GM12874 (cell line): Measurements from ENCODE around the gene PAK1.

Experiments used
- TF ChIP-seq, protein P1 (sequence below): IDR thresholded peaks from 2 replicates; pipeline ENCODE4 v1.5.1; 2011; ENCODE audit warnings: low read depth, mild to moderate bottlenecking, control low read depth, low read length, moderate library complexity; ENCODE audit not compliant: insufficient read depth

The PAK1 gene

DNA sequence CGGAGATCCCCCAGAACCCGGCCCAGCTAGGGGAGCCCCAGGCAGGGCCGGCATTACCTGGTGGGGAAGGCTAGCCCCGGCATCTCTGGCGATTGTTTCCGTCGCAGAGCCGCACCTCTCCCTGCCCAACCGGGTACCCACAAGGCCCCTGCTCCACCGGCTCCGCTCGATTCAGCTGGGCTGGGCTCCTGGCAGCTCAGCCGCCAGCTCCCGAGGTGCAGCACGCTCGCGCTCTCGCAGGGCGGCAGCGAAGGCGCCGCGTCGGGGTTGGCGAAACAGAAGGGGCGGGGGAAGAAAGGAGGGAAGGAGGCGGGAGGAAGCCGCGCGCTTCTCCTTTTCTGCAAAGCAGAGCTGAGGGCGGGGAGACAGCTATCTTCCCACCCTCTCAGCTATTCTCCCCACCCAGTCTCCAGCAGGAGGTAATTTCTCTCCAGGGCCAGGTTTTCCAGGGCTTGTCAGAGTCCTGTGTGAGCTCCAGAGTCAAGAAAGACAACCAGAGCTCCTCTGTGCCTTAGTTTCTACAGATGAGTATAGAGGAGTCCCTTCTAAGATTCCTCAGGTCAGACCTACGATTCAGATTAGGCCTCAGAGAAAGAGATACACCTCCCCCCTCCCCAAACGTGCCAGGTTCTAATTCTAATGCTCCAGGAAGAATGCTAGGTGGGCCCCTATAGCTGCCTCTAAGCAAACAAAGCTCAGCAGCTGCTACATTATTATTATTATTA is 62.0 kb downstream of the PAK1 start:
- TF ChIP-seq, protein P1, sequence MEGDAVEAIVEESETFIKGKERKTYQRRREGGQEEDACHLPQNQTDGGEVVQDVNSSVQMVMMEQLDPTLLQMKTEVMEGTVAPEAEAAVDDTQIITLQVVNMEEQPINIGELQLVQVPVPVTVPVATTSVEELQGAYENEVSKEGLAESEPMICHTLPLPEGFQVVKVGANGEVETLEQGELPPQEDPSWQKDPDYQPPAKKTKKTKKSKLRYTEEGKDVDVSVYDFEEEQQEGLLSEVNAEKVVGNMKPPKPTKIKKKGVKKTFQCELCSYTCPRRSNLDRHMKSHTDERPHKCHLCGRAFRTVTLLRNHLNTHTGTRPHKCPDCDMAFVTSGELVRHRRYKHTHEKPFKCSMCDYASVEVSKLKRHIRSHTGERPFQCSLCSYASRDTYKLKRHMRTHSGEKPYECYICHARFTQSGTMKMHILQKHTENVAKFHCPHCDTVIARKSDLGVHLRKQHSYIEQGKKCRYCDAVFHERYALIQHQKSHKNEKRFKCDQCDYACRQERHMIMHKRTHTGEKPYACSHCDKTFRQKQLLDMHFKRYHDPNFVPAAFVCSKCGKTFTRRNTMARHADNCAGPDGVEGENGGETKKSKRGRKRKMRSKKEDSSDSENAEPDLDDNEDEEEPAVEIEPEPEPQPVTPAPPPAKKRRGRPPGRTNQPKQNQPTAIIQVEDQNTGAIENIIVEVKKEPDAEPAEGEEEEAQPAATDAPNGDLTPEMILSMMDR: peak; percentile 20; the same call in 1 of the 2 replicates

DNA sequence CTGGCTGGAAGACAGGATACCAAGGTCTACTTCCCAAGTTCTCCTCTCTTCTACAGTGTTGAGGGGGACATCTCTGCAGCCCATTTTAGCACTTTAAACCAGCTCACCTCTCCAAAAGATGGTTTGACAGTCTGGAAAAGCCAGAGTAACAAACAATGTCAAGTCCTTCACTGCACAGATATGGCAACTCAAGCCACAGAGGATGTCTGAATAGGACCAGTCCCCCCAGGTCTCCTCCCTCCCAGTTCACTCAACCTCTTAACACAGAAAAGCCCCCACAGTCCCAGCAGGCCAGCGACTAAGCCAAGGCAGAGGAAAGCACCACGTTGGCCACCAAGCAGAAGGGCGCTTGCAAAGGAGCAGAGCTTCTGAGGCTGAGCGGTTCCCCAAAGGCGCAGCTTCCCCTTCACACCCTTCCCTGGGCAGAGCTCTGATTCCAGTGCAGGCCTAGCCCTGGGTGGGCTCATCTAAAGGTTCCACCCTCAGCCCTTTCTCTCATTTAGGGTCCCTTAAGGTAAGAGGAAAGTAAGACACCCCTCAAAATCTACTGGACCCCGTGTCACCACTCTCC is 62.7 kb downstream of the PAK1 start:
- TF ChIP-seq, protein P1: no peak

DNA sequence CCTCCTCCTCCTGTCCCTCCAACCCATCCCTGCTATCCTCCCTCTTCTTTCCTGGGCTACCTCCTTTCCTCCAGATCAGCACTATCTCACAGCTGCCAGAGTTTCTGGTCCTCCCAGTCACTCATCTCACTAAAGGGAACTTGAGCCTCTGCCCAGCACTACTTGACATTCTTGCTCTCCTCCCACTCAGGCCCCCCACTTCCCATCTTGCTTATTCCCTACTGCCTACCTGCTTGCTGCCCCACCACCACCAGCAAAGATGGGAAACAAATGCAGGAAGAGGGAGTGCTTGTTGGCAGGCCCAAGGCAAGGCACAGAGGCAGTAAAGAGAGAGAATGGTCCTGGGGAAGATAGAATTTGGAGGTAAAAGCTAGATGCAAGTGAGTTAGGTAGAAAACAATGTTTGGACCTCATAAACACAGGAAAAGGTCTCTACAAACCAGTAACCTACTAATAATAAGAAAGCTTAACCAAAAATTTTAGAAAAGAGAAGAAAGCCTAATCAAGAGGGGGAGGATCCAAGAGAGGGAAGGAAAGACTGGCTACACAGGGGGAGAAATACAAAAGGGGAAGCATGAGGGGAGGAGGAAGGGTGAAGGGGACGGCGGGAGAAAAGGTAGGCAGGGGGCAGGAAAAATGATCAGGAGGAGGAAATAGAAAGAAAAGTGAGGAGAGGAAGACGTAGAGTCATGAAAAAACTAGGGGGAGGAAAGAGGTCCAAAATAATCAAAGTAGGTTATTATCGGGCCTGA is 63.6 kb downstream of the PAK1 start:
- TF ChIP-seq, protein P1: no peak

DNA sequence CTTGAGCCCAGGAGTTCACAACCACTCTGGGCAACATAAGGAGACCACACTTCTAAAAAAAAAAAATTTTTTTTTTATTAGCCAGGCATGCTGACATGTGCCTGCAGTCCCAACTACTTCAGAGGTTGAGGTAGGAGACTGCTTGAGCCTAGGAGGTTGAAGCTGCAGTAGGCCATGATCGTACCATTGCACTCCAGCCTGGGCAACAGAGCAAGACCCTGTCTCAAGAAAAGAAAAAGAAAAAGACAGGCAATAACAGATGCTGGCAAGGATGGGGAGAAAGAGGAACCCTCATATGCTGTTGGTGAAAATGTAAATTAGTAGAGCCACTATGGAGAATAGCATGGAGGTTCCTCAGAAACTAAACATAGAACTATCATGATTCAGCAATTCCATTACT is 64.8 kb downstream of the PAK1 start:
- TF ChIP-seq, protein P1: no peak

DNA sequence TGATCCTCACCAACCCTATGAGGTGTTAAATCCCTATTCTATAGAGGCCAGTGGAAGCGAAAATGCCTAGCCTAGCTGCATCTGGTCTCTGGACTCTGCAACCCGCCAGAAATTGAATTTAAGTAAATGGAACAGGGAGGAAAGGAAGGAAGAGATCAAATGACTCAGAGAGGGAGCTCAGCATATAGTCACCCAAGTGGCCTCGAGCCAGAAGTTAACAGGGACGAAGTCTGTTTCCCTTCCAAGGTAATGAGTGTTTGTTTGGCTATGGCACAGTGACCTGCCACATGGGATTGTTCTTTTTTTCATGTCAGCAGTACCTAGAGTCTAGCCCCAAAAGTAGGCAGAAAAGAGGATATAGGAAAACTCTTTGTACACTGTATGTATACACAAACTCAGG is 66.3 kb downstream of the PAK1 start:
- TF ChIP-seq, protein P1: no peak

DNA sequence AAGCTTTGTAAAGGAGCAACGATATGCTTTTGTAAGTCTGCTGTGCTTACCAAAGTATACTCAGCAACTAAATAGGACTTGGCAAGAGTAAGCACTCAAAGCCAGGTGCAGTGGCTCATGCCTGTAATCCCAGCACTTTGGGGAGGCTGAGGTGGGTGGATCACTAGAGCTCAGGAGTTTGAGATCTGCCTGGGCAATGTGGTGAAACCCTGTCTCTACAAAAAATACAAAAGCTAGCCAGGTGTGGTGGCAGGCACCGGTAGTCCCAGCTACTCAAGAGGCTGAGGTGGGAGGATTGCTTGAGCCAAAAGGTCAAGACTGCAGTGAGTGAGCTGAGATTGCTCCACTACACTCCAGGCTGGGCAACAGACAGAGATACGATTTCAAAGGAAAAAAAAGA is 67.5 kb downstream of the PAK1 start:
- TF ChIP-seq, protein P1: no peak

DNA sequence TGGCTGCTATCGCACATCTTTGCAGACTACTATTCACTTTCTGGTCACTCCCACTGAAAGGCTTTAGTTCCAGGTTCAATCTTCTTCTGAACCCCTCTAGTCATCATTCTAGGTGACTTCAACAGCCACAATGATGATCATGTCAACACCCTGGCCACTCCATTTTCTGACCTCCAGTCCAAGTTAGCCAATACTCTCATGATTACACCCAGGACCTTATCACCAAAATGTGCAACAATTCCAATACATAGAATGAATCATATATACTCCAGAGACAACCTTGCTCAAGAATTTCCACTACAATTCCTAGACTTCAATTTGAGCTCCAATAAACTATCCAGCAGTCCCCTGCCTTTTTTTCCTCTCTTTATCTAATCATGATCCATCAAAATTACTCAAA is 70.7 kb downstream of the PAK1 start:
- TF ChIP-seq, protein P1: no peak
